ENCODE measurements around the gene MOSMO.

DNA sequence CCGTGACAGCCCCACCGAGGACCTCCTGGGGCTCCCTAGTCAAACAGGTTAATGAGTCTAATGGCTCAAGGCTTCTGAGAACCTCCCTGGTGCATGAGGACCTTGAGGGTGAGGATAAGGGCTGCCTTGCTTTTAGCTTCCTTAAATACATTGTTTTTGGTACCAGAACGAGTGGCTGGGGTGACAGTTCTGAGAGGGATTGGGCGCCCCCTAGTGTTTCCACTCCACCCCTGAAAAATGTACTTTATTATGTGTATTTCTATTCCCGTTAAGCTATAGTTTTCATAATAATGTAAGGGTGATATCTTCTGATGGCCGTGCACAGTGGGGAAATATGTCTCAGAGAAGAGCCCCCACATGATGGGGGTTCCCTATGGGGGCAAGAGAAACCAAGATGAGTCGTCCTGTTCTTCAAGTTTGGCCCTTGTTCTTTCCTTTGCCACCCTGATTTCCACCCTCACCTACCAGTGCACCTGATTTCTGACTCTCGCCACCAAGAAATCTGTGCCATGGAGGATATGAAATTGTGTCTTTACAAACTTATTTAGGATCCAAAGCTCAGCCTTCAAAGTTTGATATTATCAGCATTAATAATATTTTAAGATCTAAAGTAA, 69.9 kb downstream of the MOSMO start:
- TF ChIP-seq EZH2 (IDR thresholded peaks at IDR 0.05; ENCODE audit: insufficient read depth, poor library complexity, severe bottlenecking) (no peak), EZH2phosphoT487 (IDR thresholded peaks at IDR 0.05; ENCODE audit: insufficient read depth, low read depth) (no peak)
